Parathyroid adenoma (tissue), 2 donors: ENCODE measurements around the gene LMO4.

Source experiments
- H2AFZ ChIP-seq: fragments of 300-600 bp; sonication (generic); one replicate; pipeline ENCODE4 v1.7.0; 2017; ENCODE audit warnings: antibody characterized with exemption, mild to moderate bottlenecking
- H3K27ac ChIP-seq: fragments of 300-600 bp; sonication (generic); one replicate; pipeline ENCODE4 v1.7.0; 2017
- H3K27me3 ChIP-seq: fragments of 300-600 bp; sonication (generic); one replicate; pipeline ENCODE4 v1.7.0; 2017; ENCODE audit warnings: low read length; ENCODE audit not compliant: control insufficient read depth, insufficient read depth
- H3K36me3 ChIP-seq: fragments of 300-600 bp; sonication (generic); one replicate; pipeline ENCODE4 v1.7.0; 2017; ENCODE audit warnings: low read length; ENCODE audit not compliant: control insufficient read depth, insufficient read depth
- H3K4me1 ChIP-seq: fragments of 300-600 bp; sonication (generic); one replicate; pipeline ENCODE4 v1.7.0; 2017; ENCODE audit warnings: control low read depth
- H3K4me2 ChIP-seq: fragments of 300-600 bp; sonication (generic); one replicate; pipeline ENCODE4 v1.7.0; 2017; ENCODE audit warnings: low read length
- H3K4me3 ChIP-seq: fragments of 300-600 bp; sonication (generic); one replicate; pipeline ENCODE4 v1.7.0; 2017; ENCODE audit warnings: low read depth, low read length
- H3K79me2 ChIP-seq: fragments of 300-600 bp; sonication (generic); one replicate; pipeline ENCODE4 v1.7.0; 2017; ENCODE audit warnings: control low read depth
- H3K9ac ChIP-seq: fragments of 300-600 bp; sonication (generic); one replicate; pipeline ENCODE4 v1.7.0; 2017; ENCODE audit warnings: mild to moderate bottlenecking
- H3K9me3 ChIP-seq: fragments of 300-600 bp; sonication (generic); one replicate; pipeline ENCODE4 v1.7.0; 2017; ENCODE audit warnings: low read length; ENCODE audit not compliant: control insufficient read depth
- CTCF ChIP-seq: fragments of 300-600 bp; sonication (generic); IDR thresholded peaks from one replicate; pipeline ENCODE4 v1.7.0; 2017; ENCODE audit warnings: antibody characterized with exemption, mild to moderate bottlenecking
- donor health status: primary hyperparathyroidism.

Gene LMO4

GRCh38 chr1:87338566-87338965, 9.9 kb downstream of the LMO4 start:
- no peak overlapping the region for H2AFZ ChIP-seq
- H3K36me3 ChIP-seq = no peaks in the 10 kb centered on the region
- no peak for TF ChIP-seq CTCF
- H3K27me3 ChIP-seq = no peaks in the 10 kb centered on the region
- H3K9ac ChIP-seq = no peak overlapping the region
- H3K79me2 ChIP-seq = peaks cover 3% of the 10 kb centered on the region
- no peak overlapping the region for H3K4me2 ChIP-seq
- H3K4me1 ChIP-seq = no peaks in the 10 kb centered on the region
- H3K9me3 ChIP-seq = no peaks in the 10 kb centered on the region
- no peak overlapping the region for H3K27ac ChIP-seq
- H3K4me3 ChIP-seq = no peak overlapping the region

- H3K4me2 ChIP-seq = no peak overlapping the region
- H3K79me2 ChIP-seq = no peaks in the 10 kb centered on the region
- TF ChIP-seq CTCF = no peak
- H3K4me3 ChIP-seq = no peak overlapping the region
- H3K9ac ChIP-seq = no peak overlapping the region
- H3K4me1 ChIP-seq = no peaks in the 10 kb centered on the region
- H3K9me3 ChIP-seq = no peaks in the 10 kb centered on the region
- H3K36me3 ChIP-seq = no peaks in the 10 kb centered on the region
- no peak overlapping the region for H2AFZ ChIP-seq
- H3K27ac ChIP-seq = no peak overlapping the region
- no peaks in the 10 kb centered on the region for H3K27me3 ChIP-seq
Measured at GRCh38 chr1:87344231-87344630, 15.6 kb downstream of the LMO4 start.

GRCh38 chr1:87346130-87346814, 17.6 kb downstream of the LMO4 start:
- no peaks in the 10 kb centered on the region for H3K9me3 ChIP-seq
- H2AFZ ChIP-seq = no peak overlapping the region
- H3K79me2 ChIP-seq = no peaks in the 10 kb centered on the region
- H3K27ac ChIP-seq = no peak overlapping the region
- H3K4me3 ChIP-seq = no peak overlapping the region
- no peaks in the 10 kb centered on the region for H3K4me1 ChIP-seq
- H3K9ac ChIP-seq = no peak overlapping the region
- no peaks in the 10 kb centered on the region for H3K36me3 ChIP-seq
- no peaks in the 10 kb centered on the region for H3K27me3 ChIP-seq
- TF ChIP-seq CTCF = no peak
- no peak overlapping the region for H3K4me2 ChIP-seq

- Histone ChIP-seq H3K9ac (no peak overlapping the region), H3K4me2 (no peak overlapping the region), H3K79me2 (no peaks in the 10 kb centered on the region), H3K27ac (no peak overlapping the region), H3K9me3 (no peaks in the 10 kb centered on the region), H3K4me1 (no peaks in the 10 kb centered on the region), H3K4me3 (no peak overlapping the region), H2AFZ (no peak overlapping the region), H3K27me3 (no peaks in the 10 kb centered on the region), H3K36me3 (no peaks in the 10 kb centered on the region)
- no peak for TF ChIP-seq CTCF
Measured at GRCh38 chr1:87348341-87349019, 19.8 kb downstream of the LMO4 start.

GRCh38 chr1:87349036-87349435, 20.4 kb downstream of the LMO4 start:
- TF ChIP-seq CTCF = no peak
- Histone ChIP-seq H3K27me3 (no peaks in the 10 kb centered on the region), H3K9me3 (no peaks in the 10 kb centered on the region), H3K36me3 (no peaks in the 10 kb centered on the region), H3K4me3 (no peak overlapping the region), H3K4me2 (no peak overlapping the region), H2AFZ (no peak overlapping the region), H3K9ac (no peak overlapping the region), H3K27ac (no peak overlapping the region), H3K4me1 (no peaks in the 10 kb centered on the region), H3K79me2 (no peaks in the 10 kb centered on the region)
